ENCODE results near the gene SLC25A3. TPM values are rescaled to one million over a fixed set of nuclear protein-coding genes. Genes with fewer than 3 reads are reported as not detected.

The SLC25A3 gene
- total and polyA plus RNA-seq, 8 donors, result 308 to 594 (median 400) TPM

DNA sequence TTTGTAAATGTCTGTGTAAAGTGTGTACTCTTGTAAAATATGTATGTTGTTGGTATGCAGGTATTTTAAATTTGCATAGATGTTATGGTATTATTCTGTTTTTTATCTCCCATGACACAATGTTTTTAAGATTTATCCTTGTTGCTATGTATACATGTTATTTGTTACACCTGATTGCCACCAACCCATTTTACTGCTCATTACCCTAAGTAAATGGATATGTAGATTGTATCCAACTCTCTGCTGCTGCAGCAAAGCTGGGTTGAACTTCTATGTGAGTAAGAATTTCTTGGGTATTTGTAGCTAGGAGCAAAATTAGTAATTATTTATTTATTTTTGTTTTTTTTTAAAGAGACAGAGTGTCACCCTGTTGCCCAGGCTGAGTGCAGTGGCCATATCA lies 57.8 kb downstream of the SLC25A3 start:
- no peak for DNase-seq
- intact Hi-C loops (cut with DNase I; ENCODE audit: low total_unique reads), result no loop called here
- H3K4me3 ChIP-seq, result no peak overlapping the region
- no peaks in the 10 kb centered on the region for H3K9me3 ChIP-seq
- TF ChIP-seq CTCF (IDR thresholded peaks at IDR 0.05) (no peak), POLR2AphosphoS5 (IDR thresholded peaks at IDR 0.05) (no peak), POLR2A (IDR thresholded peaks at IDR 0.05) (no peak), EP300 (IDR thresholded peaks at IDR 0.05) (no peak)
- H3K27me3 ChIP-seq, result no peaks in the 10 kb centered on the region
- H3K36me3 ChIP-seq, result peaks cover 13 to 54% (median 43%) of the 10 kb centered on the region in 4 donors
- H3K27ac ChIP-seq, result no peak overlapping the region
- peaks cover 0 to 18% (median 5%) of the 10 kb centered on the region in 4 donors for H3K4me1 ChIP-seq

DNA sequence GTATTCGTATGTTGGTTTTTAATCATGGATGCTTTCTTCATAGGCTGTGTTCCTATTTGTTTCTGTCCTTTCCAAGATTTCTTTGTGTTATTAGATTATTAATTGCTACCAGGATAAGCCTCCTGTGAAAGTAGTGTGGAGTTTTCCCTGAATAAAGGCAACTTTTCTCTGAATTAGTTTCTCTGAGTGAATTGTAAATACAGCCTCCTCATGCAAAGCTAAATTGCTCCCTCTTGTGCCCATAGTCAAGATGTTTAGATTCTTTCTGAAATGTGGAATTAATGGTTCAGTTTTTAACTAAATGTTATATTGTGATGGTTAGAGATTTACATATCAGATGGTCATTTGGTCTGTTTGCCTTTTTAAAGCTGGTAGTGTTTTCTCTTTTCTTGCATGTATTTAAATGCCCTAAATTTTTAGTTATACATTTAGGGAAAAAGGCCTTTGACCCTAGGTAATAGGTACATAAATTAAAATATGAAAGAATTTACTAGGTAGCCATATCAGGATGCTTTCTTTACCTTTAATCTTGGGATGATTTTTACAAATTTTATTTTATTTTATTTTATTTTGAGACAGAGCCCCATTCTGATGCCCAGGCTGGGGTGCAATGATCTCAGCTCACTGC lies 60.5 kb downstream of the SLC25A3 start:
- H3K27ac ChIP-seq, result no peak overlapping the region
- TF ChIP-seq POLR2A (IDR thresholded peaks at IDR 0.05) (no peak), CTCF (IDR thresholded peaks at IDR 0.05) (peak in 4 of 7 experiments; percentile 27 to 46 (median 41))
- 80 to 97% (median 88%) methylated on average over 1 of the region's 1 CpG for WGBS, 5 donors
- no peaks in the 10 kb centered on the region for H3K9me3 ChIP-seq
- peak in 1 of 2 donors; percentile 83 for DNase-seq
- no peaks in the 10 kb centered on the region for H3K4me1 ChIP-seq
- H3K36me3 ChIP-seq, result peaks cover 13 to 68% (median 60%) of the 10 kb centered on the region in 4 donors
- intact Hi-C loops (cut with DNase I; ENCODE audit: low total_unique reads), result no loop called here
- no peaks in the 10 kb centered on the region for H3K27me3 ChIP-seq
- H3K4me3 ChIP-seq, result no peak overlapping the region

Small RNA genes within 50 kb of the gene (small RNA-seq; reads per million reads assigned to genes)
- 7.3 to 33.4 (median 15.7) reads per million in 4 donors for gene SNORA53

Other genes with a start within 250 kb of the SLC25A3 start
- 100 to 1,000 TPM in 3 of 5 donors, 10 to 100 TPM in 2; 37.9 to 209 (median 113) TPM for gene TMPO, start 78.1 kb upstream of the SLC25A3 start, total RNA-seq
- gene TMPO, start 78.1 kb upstream of the SLC25A3 start, polyA plus RNA-seq, result 10 to 100 TPM; 22.8 to 29.6 (median 24.6) TPM
- 10 to 100 TPM in 1 of 5 donors, 1 to 10 TPM in 2, under 1 TPM in 2; under 0.01 to 14.5 (median 3.0) TPM for gene IKBIP, start 51.1 kb downstream of the SLC25A3 start, total RNA-seq
- gene IKBIP, start 51.1 kb downstream of the SLC25A3 start, polyA plus RNA-seq, result 1 to 10 TPM; 5.2 to 5.8 (median 5.7) TPM
- gene APAF1, start 51.6 kb downstream of the SLC25A3 start, total RNA-seq, result 10 to 100 TPM in 4 of 5 donors, 1 to 10 TPM in 1; 9.9 to 93.9 (median 37.5) TPM
- gene APAF1, start 51.6 kb downstream of the SLC25A3 start, polyA plus RNA-seq, result 1 to 10 TPM; 4.4 to 5.7 (median 5.2) TPM

Data from stomach (tissue), 9 donors.